ENCODE data around the gene ADH1B.
"Not testable (repeated sequence)": the region's sequence is repeated elsewhere in the genome, so short reads cannot be mapped to it uniquely, and the experiment has no call there.

ADH1B gene
- total RNA-seq = 0 to 0.27 (median 0) reads per million in 4 experiments

GRCh38 chr4:99321241-99322191, at the start of gene ADH1B:
TSS of gene ADH1B (minus strand) at chr4:99321401. CDS start at chr4:99321331, 70 bp downstream.
- no peak for DNase-seq

GRCh38 chr4:99367817-99368216, 46.6 kb upstream of the ADH1B start:
- DNase-seq = not testable (repeated sequence)

- DNase-seq = no peak
Measured at GRCh38 chr4:99366491-99366890, 45.3 kb upstream of the ADH1B start.

- DNase-seq = no peak
Measured at GRCh38 chr4:99362768-99363167, 41.6 kb upstream of the ADH1B start.

GRCh38 chr4:99361899-99362275, 40.7 kb upstream of the ADH1B start:
- DNase-seq = no peak

GRCh38 chr4:99361268-99361898, 40.2 kb upstream of the ADH1B start:
- no peak for DNase-seq

GRCh38 chr4:99359480-99360204, 38.4 kb upstream of the ADH1B start:
- no peak for DNase-seq

GRCh38 chr4:99357948-99358347, 36.7 kb upstream of the ADH1B start:
- no peak for DNase-seq

- no peak for DNase-seq
Measured at GRCh38 chr4:99356992-99357391, 35.8 kb upstream of the ADH1B start.

- not testable (repeated sequence) for DNase-seq
Measured at GRCh38 chr4:99356149-99356548, 34.9 kb upstream of the ADH1B start.

GRCh38 chr4:99352602-99353537, 31.7 kb upstream of the ADH1B start, which contains the start of gene ADH1C:
TSS of gene ADH1C (minus strand) at chr4:99352746. CDS start at chr4:99352675, 71 bp downstream.
- DNase-seq = no peak

GRCh38 chr4:99351487-99351886, 30.3 kb upstream of the ADH1B start:
- DNase-seq = no peak

- DNase-seq = no peak
Measured at GRCh38 chr4:99349338-99349737, 28.1 kb upstream of the ADH1B start.

GRCh38 chr4:99342624-99343023, 21.4 kb upstream of the ADH1B start:
- not testable (repeated sequence) for DNase-seq

- no peak for DNase-seq
Measured at GRCh38 chr4:99341426-99341825, 20.2 kb upstream of the ADH1B start.

- DNase-seq = no peak
Measured at GRCh38 chr4:99339172-99339571, 18.0 kb upstream of the ADH1B start.

GRCh38 chr4:99336553-99336952, 15.4 kb upstream of the ADH1B start:
- no peak for DNase-seq

GRCh38 chr4:99334880-99335279, 13.7 kb upstream of the ADH1B start:
- no peak for DNase-seq

GRCh38 chr4:99330648-99331047, 9.4 kb upstream of the ADH1B start:
- DNase-seq = no peak

GRCh38 chr4:99329876-99330275, 8.7 kb upstream of the ADH1B start:
- DNase-seq = no peak

GRCh38 chr4:99324979-99325378, 3.8 kb upstream of the ADH1B start:
- DNase-seq = no peak

GRCh38 chr4:99324361-99324760, 3.2 kb upstream of the ADH1B start:
- no peak for DNase-seq

Data from effector CD8-positive, alpha-beta T cell (primary cell).